GM21526 (cell line): Measurements from ENCODE around the gene MAFG.

Experiments used
- ATAC-seq: cut with Tn5 transposase; IDR thresholded peaks from one replicate; pipeline ENCODE4 v1.9.1; 2021; ENCODE audit warnings: moderate library complexity; ENCODE audit not compliant: unreplicated experiment, low FRiP score

Gene MAFG

DNA sequence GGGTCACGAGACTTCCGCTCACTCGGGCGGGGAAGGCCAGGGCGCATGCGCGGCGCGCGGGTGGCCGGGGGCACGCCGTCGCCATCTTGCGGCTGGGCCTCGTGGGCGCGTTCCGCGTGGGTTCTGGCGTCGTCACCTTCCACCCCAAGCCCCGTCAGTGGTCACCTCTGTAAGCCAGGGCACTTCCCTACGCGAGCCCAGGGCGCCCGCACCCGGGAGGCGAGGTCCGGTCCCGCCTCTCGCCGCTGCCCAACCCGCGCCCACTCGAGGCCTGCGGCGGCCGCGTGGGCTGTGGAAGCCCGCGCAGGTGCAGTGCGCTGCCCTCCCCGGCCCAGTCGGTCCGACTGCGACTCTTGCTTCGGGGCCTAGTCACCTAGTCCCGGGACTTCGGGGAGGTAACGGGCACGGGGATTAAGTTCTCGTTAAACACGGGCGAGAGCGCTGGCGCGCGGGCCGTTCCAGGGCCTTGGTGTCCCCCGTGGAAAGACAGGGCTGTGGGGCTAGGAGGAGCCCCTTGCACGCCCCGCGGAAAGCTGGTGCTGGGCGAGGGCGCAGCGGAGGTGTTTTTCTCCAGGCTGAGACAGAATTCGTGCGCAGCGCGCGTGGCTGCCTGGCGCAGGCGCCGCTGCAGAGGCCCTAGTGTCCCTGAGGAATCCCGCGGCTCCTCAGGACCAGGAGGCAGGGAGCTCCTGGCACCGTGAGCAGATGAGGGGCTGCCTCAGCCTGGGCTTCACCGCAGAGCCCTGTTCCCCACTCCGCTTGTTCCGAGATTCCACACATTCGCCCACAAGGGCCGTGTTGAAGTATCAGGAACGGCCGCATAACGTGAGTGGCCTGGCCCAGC, 55.9 kb downstream of the MAFG start:
- peak; percentile 40 for ATAC-seq

DNA sequence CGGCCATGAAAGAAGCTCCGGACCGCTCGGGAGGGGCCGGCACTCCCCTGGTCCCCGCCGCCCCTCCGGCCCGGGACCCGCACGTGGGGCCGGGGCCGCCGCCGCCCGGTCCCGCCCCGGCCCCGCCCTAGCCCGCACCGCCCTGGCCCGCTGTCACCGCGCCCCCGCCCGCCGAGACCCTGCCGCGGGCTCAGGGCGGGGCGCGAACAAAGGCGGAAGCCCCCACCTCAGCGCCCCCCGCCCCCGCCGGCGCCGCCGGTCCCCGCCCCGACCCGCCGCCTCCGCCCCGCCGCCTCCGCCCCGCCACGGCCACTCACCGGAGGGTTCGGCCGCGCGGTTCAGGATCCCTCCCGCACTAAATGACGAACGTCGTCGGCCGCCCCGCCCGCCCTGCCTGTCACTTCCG, 56.6 kb downstream of the MAFG start, which contains the start of gene ARHGDIA:
Gene ARHGDIA (minus strand): TSS at position 357 of the 406 bp plus-strand sequence. CDS start 1,407 bp downstream, outside the sequence.
- ATAC-seq = peak; percentile 9

GRCh38 chr17:81870131-81870980, 57.2 kb downstream of the MAFG start:
- ATAC-seq = peak; percentile 13

GRCh38 chr17:81869221-81870130, 58.1 kb downstream of the MAFG start:
- ATAC-seq = no peak

GRCh38 chr17:81868674-81869220, 58.8 kb downstream of the MAFG start:
- ATAC-seq = no peak
